Measurements from ENCODE around the gene IDNK. TPM values are rescaled to one million over a fixed set of nuclear protein-coding genes. Genes with fewer than 3 reads are reported as not detected.

IDNK gene
- total RNA-seq, 3 donors from 2014 or later, result 6.8 to 10.6 (median 7.1) TPM

DNA sequence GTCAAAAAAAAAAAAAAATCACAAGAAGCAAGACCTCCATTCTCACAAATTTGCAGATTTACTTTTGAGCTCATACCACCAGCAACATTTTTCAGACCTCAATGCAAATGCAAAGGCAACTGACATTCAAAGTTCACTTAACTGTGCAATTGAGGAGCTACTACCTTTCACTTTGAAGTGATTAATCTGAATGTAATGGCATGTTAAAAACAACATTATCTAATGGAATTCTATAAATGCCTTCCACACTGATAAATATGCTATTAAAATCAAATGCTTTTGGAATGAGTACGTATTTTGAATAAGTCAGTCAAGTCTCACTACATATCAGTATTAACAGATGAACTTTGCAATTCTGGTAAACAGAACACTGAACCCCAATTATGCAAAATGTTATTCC lies 52.5 kb downstream of the IDNK start:
- intact Hi-C loops (cut with DNase I, micrococcal nuclease), result no loop called here
- no peaks in the 10 kb centered on the region for H3K36me3 ChIP-seq (ENCODE audit: low read depth)
- no peaks in the 10 kb centered on the region for H3K9me3 ChIP-seq
- no peaks in the 10 kb centered on the region for H3K4me1 ChIP-seq (ENCODE audit: low read depth)
- ATAC-seq (no peak), DNase-seq (no peak)
- TF ChIP-seq, protein P1, sequence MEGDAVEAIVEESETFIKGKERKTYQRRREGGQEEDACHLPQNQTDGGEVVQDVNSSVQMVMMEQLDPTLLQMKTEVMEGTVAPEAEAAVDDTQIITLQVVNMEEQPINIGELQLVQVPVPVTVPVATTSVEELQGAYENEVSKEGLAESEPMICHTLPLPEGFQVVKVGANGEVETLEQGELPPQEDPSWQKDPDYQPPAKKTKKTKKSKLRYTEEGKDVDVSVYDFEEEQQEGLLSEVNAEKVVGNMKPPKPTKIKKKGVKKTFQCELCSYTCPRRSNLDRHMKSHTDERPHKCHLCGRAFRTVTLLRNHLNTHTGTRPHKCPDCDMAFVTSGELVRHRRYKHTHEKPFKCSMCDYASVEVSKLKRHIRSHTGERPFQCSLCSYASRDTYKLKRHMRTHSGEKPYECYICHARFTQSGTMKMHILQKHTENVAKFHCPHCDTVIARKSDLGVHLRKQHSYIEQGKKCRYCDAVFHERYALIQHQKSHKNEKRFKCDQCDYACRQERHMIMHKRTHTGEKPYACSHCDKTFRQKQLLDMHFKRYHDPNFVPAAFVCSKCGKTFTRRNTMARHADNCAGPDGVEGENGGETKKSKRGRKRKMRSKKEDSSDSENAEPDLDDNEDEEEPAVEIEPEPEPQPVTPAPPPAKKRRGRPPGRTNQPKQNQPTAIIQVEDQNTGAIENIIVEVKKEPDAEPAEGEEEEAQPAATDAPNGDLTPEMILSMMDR (IDR thresholded peaks at IDR 0.05), result no peak
- H3K4me3 ChIP-seq, result no peak overlapping the region

DNA sequence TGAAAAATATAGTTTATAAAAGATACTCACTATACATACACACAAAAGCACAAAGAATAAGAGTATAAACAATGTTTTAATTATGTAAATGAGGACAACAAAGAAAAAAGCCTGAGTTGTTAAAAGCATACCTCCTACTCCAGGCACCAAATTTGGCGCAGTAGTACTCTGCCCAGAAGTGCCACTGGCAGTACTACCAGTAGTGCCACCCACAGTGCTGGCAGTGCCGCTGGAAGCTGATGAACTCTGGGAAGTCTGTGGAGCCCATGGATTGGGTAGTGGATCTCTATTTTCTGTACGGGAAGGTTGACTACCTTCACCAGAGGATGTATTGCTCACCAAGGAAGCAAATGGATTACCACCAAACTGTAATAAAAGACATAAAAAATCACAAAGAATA lies 54.7 kb downstream of the IDNK start:
- peaks cover 4% of the 10 kb centered on the region for H3K4me1 ChIP-seq (ENCODE audit: low read depth)
- H3K9me3 ChIP-seq, result no peaks in the 10 kb centered on the region
- H3K36me3 ChIP-seq (ENCODE audit: low read depth), result no peaks in the 10 kb centered on the region
- ATAC-seq, result no peak
- DNase-seq, result no peak
- intact Hi-C loops (cut with DNase I, micrococcal nuclease), result no loop called here
- H3K4me3 ChIP-seq, result no peak overlapping the region
- TF ChIP-seq, protein P1 (IDR thresholded peaks at IDR 0.05), result no peak

DNA sequence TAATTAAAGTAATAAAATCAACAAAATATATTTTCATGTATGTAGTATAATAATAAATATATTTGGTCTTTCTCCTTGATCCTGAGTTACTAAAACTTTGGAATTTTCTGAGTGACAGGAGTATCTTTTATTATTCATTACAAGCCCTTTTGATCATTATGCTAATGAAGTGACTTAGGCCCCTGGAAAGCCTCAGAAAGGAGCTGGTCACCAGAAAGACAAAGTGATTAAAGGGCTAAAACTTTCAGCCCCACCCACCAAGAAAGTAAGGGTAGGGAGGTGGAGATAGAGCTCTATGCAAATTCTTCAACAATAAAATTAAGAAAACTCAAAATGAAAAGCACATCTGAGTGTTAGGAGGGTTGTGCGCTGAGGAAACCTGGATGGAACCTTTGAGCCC lies 57.3 kb downstream of the IDNK start:
- TF ChIP-seq, protein P1 (IDR thresholded peaks at IDR 0.05), result no peak
- intact Hi-C loops (cut with DNase I, micrococcal nuclease), result no loop called here
- ATAC-seq (no peak), DNase-seq (no peak)
- Histone ChIP-seq H3K36me3 (ENCODE audit: low read depth) (no peaks in the 10 kb centered on the region), H3K9me3 (no peaks in the 10 kb centered on the region), H3K4me3 (no peak overlapping the region), H3K4me1 (ENCODE audit: low read depth) (peaks cover 4% of the 10 kb centered on the region)

DNA sequence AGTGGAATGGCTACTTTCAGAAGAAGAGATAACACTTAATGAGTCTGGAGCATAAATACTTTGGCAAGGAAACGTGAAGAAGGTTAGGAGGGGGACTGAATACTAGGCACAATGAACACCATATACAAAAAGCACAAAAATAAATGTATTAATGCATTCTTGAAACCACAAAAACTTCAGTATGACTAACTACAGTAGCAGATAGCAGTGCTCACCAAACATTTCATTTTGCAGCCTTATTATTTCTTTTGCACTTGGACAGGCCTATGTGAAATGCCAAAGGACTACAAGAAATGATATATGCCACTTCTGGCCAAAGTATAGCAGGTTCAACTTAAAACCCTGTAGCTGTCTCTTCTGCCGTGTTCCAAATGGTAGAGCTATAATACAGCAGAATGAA lies 58.5 kb downstream of the IDNK start:
- intact Hi-C loops (cut with DNase I, micrococcal nuclease), result no loop called here
- TF ChIP-seq, protein P1 (IDR thresholded peaks at IDR 0.05), result no peak
- Histone ChIP-seq H3K4me1 (ENCODE audit: low read depth) (peaks cover 4% of the 10 kb centered on the region), H3K36me3 (ENCODE audit: low read depth) (no peaks in the 10 kb centered on the region), H3K4me3 (no peak overlapping the region), H3K9me3 (no peaks in the 10 kb centered on the region)
- DNase-seq, result no peak
- ATAC-seq, result no peak

DNA sequence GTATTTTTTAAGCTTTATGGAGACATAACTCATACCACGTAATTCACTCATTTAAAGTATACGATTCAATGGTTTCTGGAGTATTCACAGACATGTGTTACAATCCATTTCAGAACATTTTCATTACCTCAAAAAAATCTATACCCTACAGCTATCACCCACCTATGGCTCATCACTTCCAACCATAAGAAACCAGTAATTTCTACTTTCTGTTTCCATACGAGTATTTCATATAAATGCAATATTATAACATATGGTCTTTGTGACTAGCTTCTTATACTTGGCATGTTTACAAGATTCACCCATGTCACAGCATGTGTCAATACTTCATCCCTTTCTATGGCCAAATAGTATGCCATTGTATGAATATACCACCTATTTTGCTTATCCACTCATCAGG lies 66.0 kb downstream of the IDNK start:
- Histone ChIP-seq H3K4me3 (no peak overlapping the region), H3K9me3 (no peaks in the 10 kb centered on the region), H3K36me3 (ENCODE audit: low read depth) (no peaks in the 10 kb centered on the region), H3K4me1 (ENCODE audit: low read depth) (peaks cover 7% of the 10 kb centered on the region)
- intact Hi-C loops (cut with DNase I, micrococcal nuclease), result no loop called here
- ATAC-seq (no peak), DNase-seq (no peak)
- TF ChIP-seq, protein P1 (IDR thresholded peaks at IDR 0.05), result no peak

DNA sequence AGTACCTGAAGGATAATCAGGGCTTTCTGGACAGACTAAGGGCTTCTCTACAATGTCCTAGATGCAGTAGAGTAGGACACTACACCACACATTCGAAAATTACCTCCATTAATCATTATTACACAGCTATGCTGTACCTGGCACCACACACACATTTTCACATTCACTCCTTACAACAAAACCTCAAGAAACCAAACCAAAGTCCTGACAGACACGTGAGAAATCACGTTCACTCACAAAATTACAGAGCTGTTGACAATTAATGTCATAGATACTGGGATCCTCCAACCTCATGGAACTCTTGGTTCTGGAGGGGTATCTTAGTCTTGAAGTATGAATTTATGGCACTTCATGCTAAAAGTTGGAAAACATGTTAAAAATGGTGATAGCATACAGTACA lies 68.5 kb downstream of the IDNK start:
- H3K36me3 ChIP-seq (ENCODE audit: low read depth), result no peaks in the 10 kb centered on the region
- peaks cover 7% of the 10 kb centered on the region for H3K4me1 ChIP-seq (ENCODE audit: low read depth)
- DNase-seq (no peak), ATAC-seq (no peak)
- intact Hi-C loops (cut with DNase I, micrococcal nuclease), result no loop called here
- no peak overlapping the region for H3K4me3 ChIP-seq
- H3K9me3 ChIP-seq, result no peaks in the 10 kb centered on the region
- TF ChIP-seq, protein P1 (IDR thresholded peaks at IDR 0.05), result no peak

Measured in mucosa of descending colon (tissue), 3 donors.